ENCODE data around the gene TAS2R41.
"Not testable (repeated sequence)": the region's sequence is repeated elsewhere in the genome, so short reads cannot be mapped to it uniquely, and the experiment has no call there.

- TF ChIP-seq CTCF, POLR2A (IDR thresholded peaks at IDR 0.05): not testable (repeated sequence)
Measured at GRCh38 chr7:143486266-143486665, 8.6 kb downstream of the TAS2R41 start.
